Peyer's patch (tissue), 4 donors: ENCODE results near the gene C16orf95. TPM values are rescaled to one million over a fixed set of nuclear protein-coding genes. Genes with fewer than 3 reads are reported as not detected.

Source experiments
- DNase-seq, 3 donors: peaks; one replicate each; pipeline ENCODE4 v3.0.0-alpha.2; 2017 to 2019
- H3K27ac ChIP-seq, 4 donors: fragments of 200-600 bp; sonication (generic); one replicate each; pipeline ENCODE4 v1.5.1; 2016 to 2019
- H3K27me3 ChIP-seq, 2 donors: fragments of 200-600 bp; sonication (generic); one replicate each; pipeline ENCODE4 v1.5.1; 2019
- H3K36me3 ChIP-seq, 3 donors: fragments of 200-600 bp; sonication (generic); one replicate each; pipeline ENCODE4 v1.5.1; 2016 to 2019
- H3K4me1 ChIP-seq, 4 donors: fragments of 200-600 bp; sonication (generic); one replicate each; pipeline ENCODE4 v1.5.1; 2016 to 2019
- H3K4me3 ChIP-seq, 4 donors: fragments of 200-600 bp; sonication (generic); 1 replicate in 3 of 4; 2 replicates in 1 of 4; pipeline ENCODE4 v1.5.1; 2016 to 2019; ENCODE audit warnings: mild to moderate bottlenecking in 1 of 4
- H3K9me3 ChIP-seq, 4 donors: fragments of 200-600 bp; sonication (generic); one replicate each; pipeline ENCODE4 v1.5.1; 2016 to 2019; ENCODE audit warnings: mild to moderate bottlenecking in 1 of 4
- CTCF ChIP-seq, 6 experiments: fragments of 450-650 bp in 4 of 6; fragments of 200-600 bp in 2 of 6; sonication (generic) in 1 of 6; IDR thresholded peaks; one replicate each; pipeline ENCODE4 v1.5.1; 2017 to 2019; ENCODE audit warnings: antibody characterized with exemption in 6 of 6, mild to moderate bottlenecking in 3 of 6, moderate library complexity in 1 of 6
- POLR2A ChIP-seq, 2 donors: fragments of 450-650 bp; IDR thresholded peaks; one replicate each; pipeline ENCODE4 v1.5.1; 2017; ENCODE audit warnings: antibody characterized with exemption in 2 of 2, mild to moderate bottlenecking in 2 of 2, moderate library complexity in 2 of 2
- total RNA-seq, 4 donors: library from RNA; depleted of rRNA; stranded (reverse); fragments of >200 nt; gene quantifications; one replicate each; pipeline ENCODE4 v1.1.0, GENCODE V29; 2016

Gene C16orf95
- total RNA-seq, 4 donors from 2014 or later = 1.2 TPM; not detected in 3

- no peak for DNase-seq
- Histone ChIP-seq H3K4me3 (peak overlapping the region; percentile 89 to 100 (median 97)), H3K9me3 (no peaks in the 10 kb centered on the region), H3K4me1 (peaks cover 5 to 8% (median 6%) of the 10 kb centered on the region in 4 donors), H3K27ac (peak overlapping the region; percentile 93 to 98 (median 96)), H3K27me3 (no peaks in the 10 kb centered on the region), H3K36me3 (no peaks in the 10 kb centered on the region)
- TF ChIP-seq POLR2A (IDR thresholded peaks at IDR 0.05) (no peak), CTCF (IDR thresholded peaks at IDR 0.05) (no peak)
These were observed 706 bp downstream of the C16orf95 start for GRCh38 chr16:87316450-87316922.

GRCh38 chr16:87314990-87315420 is 2.2 kb downstream of the C16orf95 start:
- no peaks in the 10 kb centered on the region for H3K27me3 ChIP-seq
- no peak for DNase-seq
- no peak for TF ChIP-seq CTCF (IDR thresholded peaks at IDR 0.05)
- no peak for TF ChIP-seq POLR2A (IDR thresholded peaks at IDR 0.05)
- H3K9me3 ChIP-seq = no peaks in the 10 kb centered on the region
- H3K27ac ChIP-seq = no peak overlapping the region
- peaks cover 5 to 8% (median 6%) of the 10 kb centered on the region in 4 donors for H3K4me1 ChIP-seq
- H3K36me3 ChIP-seq = no peaks in the 10 kb centered on the region
- no peak overlapping the region for H3K4me3 ChIP-seq

GRCh38 chr16:87312008-87312407 is 5.2 kb downstream of the C16orf95 start:
- no peaks in the 10 kb centered on the region for H3K9me3 ChIP-seq
- H3K27me3 ChIP-seq = no peaks in the 10 kb centered on the region
- DNase-seq = no peak

GRCh38 chr16:87311387-87311786 is 5.8 kb downstream of the C16orf95 start:
- H3K36me3 ChIP-seq = no peaks in the 10 kb centered on the region
- H3K27ac ChIP-seq = no peak overlapping the region
- no peaks in the 10 kb centered on the region for H3K9me3 ChIP-seq
- no peak for TF ChIP-seq CTCF (IDR thresholded peaks at IDR 0.05)
- H3K4me1 ChIP-seq = no peaks in the 10 kb centered on the region
- no peak overlapping the region for H3K4me3 ChIP-seq
- H3K27me3 ChIP-seq = no peaks in the 10 kb centered on the region
- no peak for DNase-seq

More at GRCh38 chr16:87312008-87312407, 5.2 kb downstream of the C16orf95 start:
- no peaks in the 10 kb centered on the region for H3K4me1 ChIP-seq
- no peaks in the 10 kb centered on the region for H3K36me3 ChIP-seq
- H3K27ac ChIP-seq = no peak overlapping the region
- TF ChIP-seq POLR2A (IDR thresholded peaks at IDR 0.05) = no peak
- no peak overlapping the region for H3K4me3 ChIP-seq

GRCh38 chr16:87310610-87311009 is 6.6 kb downstream of the C16orf95 start:
- Histone ChIP-seq H3K9me3 (no peaks in the 10 kb centered on the region), H3K36me3 (no peaks in the 10 kb centered on the region), H3K27ac (no peak overlapping the region), H3K27me3 (no peaks in the 10 kb centered on the region), H3K4me3 (no peak overlapping the region), H3K4me1 (peaks cover 0 to under 1% (median 0%) of the 10 kb centered on the region in 4 donors)
- no peak for DNase-seq
- TF ChIP-seq POLR2A (IDR thresholded peaks at IDR 0.05) = no peak
- TF ChIP-seq CTCF (IDR thresholded peaks at IDR 0.05) = no peak

- Histone ChIP-seq H3K4me3 (no peak overlapping the region), H3K4me1 (peaks cover 0 to 6% (median 0%) of the 10 kb centered on the region in 4 donors), H3K36me3 (no peaks in the 10 kb centered on the region), H3K9me3 (no peaks in the 10 kb centered on the region), H3K27ac (no peak overlapping the region), H3K27me3 (no peaks in the 10 kb centered on the region)
- TF ChIP-seq CTCF (IDR thresholded peaks at IDR 0.05) (no peak), POLR2A (IDR thresholded peaks at IDR 0.05) (no peak)
- no peak for DNase-seq
These were observed 7.3 kb downstream of the C16orf95 start for GRCh38 chr16:87309620-87310525.
